ENCODE results near the gene SERINC2.
"Not testable (repeated sequence)": the region's sequence is repeated elsewhere in the genome, so short reads cannot be mapped to it uniquely, and the experiment has no call there.

SERINC2 gene

DNA sequence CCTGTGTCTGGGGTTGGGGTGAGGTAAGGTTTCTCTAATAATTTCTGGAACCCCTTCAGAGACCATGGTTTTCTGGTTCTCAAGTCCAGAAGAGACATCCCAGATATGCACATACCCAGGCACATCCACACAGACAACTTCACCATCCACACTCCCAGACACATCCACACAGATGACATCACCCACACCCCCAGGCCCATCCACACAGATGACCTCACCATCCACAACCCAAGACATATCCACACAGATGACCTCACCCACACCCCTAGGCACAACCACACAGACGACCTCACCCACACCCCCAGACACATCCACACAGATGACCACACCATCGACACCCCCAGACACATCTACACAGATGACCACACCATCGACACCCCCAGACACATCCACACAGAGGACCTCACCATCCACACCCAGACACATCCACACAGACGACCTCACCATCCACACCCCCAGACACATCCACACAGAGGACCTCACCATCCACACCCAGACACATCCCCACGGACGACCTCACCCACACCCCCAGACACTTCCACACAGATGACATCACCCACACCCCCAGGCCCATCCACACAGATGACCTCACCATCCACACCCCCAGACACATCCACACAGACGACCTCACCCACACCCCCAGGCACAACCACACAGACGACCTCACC, 26.3 kb upstream of the SERINC2 start:
- DNase-seq, result not testable (repeated sequence)

- DNase-seq, result no peak
Measured at GRCh38 chr1:31387612-31388011, 25.4 kb upstream of the SERINC2 start.

- no peak for DNase-seq
Measured at GRCh38 chr1:31389616-31390015, 23.4 kb upstream of the SERINC2 start.

- no peak for DNase-seq
Measured at GRCh38 chr1:31390071-31390470, 22.9 kb upstream of the SERINC2 start.

GRCh38 chr1:31393463-31393862, 19.6 kb upstream of the SERINC2 start:
- no peak for DNase-seq

DNA sequence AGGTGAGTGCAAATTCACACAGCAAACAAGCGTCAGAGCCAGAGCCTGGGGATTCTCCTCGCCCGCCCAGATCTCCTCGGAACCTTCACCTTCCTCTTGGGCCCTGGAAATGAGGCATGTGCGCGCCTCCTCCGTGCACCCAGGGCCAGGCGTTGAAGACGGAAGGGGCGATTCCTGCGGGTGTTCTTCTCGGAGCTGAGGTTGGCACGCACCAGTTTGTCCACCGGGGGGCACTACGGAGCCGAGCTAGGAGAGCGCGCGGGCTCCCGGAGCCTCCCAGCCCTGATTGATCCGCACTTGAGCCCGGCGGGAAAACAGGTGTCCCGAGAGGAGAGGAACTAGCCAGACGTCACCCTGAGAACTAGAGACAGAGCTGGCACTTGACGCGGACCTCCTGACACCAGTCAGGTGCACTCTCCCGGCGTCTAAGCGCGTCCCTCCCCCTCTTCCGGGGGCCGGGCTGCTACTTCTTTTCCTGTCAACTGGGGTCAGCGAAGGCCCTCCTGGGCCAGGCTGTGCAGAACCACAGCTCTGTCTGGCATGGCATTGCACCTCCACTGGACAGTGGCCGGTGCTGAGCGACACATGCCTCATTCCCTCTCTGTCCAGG, 18.3 kb upstream of the SERINC2 start:
- DNase-seq, result no peak

DNA sequence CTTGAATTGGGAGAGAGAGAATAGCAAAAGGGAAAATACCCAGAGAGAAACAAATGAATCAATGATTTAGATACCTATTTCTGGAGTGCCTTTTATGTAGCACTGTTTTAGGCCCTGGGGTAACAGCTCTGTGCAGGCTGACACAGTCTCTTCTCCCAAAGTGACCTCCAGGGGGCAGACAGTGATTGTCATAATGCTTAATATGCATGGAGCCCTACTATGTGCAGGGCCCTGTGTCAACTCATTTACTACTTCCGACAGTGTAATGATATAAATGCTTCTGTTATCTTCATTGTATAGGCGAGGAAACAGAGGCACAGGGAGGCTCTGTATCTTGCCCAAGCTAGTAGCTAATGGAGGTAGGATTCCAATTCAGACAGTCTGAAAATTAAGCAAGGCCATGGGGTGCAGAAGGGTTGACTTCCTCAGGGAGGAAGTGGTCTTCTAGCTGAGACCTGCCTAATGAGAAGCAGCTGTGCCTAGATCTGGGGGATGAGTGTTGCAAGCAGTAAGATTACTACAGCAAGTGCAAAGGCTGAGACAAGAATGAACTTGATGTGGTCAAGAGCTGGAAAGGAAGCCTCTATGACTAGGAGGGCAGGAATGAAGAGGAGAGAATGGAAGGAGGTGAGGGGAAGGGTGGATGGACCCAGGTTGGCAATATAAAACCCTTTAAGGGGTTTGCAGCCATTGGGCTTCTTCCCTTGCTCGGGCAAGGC, 16.2 kb upstream of the SERINC2 start:
- DNase-seq, result peak; percentile 82

DNA sequence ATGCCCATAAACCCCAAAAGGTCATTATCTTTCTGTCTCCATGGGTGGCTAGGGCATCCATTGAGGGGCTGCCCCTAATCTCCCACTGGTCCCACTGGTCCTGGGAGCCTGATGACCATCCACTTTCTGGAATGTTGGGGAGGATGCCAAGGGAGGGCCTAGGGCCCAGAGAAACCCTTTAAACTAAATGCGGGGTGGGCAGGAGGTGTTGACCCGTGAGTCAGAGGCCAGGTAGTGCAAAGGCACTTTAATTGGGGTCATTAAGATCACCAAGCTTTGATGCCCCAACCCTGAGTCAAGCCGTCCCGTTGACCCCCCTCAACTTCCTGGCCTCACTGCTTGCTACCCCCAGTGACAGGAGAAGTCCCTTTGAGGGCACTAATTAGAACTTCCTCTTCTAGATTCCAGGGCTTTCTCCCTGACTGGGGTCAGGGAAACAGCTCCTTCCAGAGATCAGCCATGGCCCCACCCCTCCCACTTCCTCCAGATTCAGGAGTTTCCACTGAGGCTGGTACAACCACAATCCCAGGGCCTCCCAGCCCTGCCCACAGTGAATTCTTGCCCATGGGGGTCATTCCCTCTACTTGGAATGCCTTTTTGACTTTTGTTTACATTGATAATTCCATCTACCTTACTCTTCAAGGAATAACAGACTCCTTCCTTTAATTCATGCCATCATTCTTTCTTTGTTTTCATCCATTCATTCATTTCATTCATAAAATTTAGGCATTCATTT, 15.5 kb upstream of the SERINC2 start:
- DNase-seq, result no peak

- no peak for DNase-seq
Measured at GRCh38 chr1:31398246-31398645, 14.8 kb upstream of the SERINC2 start.

DNA sequence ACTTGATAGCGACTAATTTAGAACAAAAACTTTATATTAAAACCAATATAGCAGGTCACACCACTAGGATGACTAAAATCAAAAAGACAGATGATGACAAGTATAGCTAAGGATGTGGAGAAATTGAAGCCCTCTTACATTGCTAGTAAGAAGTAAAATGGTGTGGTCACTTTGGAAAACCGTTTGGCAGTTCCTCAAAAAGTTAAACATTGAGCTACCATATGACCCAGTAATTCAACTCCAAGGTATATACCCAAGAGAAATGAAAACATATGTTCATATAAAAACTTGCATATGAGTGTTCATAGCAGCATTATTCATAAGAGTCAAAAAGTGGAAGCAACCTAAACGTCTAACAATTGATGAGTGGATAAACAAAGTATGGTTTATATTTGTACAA, 13.0 kb upstream of the SERINC2 start:
- DNase-seq, result no peak

GRCh38 chr1:31400393-31400792, 12.6 kb upstream of the SERINC2 start:
- peak; percentile 79 for DNase-seq

- DNase-seq, result no peak
Measured at GRCh38 chr1:31401241-31401640, 11.8 kb upstream of the SERINC2 start.

DNA sequence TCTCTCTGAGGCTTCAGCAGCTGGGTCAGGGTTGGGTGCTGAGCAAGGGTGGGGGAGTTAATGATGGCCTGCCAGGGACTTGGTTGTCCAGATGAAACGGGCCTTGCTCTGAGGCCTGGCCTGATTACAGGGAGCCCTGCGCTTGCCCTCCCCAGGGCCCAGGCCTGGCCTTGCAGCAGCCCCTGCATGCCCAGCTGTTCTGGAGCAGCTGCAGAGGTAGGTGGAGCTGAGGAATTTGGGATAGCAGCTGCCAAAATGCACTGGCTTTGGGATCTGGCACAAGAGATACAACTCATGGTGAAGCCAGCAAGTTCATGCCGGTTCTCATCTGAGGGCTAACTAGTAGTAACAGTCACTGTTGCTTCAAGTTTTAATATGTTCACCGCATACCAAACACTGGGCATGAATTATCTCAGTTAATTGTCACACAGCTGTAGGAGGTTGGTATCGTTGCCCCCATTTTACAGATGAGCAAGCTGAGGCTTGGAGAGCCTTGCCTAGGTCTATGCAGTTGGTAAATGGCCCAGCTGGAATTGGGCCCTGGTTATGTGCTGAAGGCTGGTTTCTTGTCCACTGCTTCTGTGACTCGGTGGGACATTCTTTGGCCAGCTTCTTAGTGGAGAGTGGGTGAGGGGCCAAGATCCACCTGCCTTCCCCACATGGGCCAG, 7.3 kb upstream of the SERINC2 start:
- no peak for DNase-seq

GRCh38 chr1:31407029-31407626, 5.9 kb upstream of the SERINC2 start:
- DNase-seq, result no peak

- no peak for DNase-seq
Measured at GRCh38 chr1:31408788-31409318, 4.2 kb upstream of the SERINC2 start.

DNA sequence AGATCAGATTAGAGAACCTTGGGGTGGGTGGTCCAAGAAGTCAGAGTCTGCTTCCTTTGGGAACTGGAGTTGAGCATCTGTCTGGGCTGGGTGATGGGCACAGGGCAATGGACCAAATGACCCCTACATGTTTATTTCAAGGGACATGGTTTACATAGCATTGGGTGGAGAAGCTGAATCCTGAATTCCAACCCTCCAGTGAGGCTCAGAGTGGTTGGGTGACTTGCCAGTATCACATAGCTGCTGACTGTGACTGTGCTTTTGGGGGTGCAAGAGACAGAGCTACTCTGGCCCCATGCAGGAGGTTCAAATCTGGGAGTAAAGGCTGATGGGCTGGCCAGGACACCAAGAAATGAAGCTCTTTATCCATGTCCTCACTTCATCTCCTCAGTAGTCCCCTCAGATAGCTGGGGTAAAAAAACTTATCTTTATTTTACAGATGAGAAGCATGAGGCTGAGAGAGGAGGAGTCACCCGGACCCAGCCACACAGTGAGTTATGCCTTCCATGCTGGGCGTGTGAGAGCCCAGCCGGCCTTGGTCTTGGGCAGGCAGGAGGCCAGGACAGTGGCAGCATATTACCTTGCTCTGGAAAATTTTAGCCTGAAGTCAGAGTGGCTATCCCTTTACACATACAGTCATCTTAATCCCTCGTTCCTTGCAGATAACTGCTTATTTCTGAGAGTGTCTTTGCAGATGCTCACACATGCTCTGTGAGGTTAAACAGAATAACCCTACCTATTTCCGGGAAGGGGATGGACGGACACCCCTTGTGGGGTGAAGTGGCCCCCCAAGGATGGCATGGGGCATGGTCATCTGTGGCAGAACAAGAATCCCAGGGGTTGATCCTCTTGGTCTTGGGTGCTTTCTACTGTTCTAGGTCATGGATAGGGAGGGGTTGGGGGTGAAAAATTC, 2.8 kb upstream of the SERINC2 start:
- no peak for DNase-seq

GRCh38 chr1:31410871-31411270, 2.1 kb upstream of the SERINC2 start:
- no peak for DNase-seq

- no peak for DNase-seq
Measured at GRCh38 chr1:31412205-31412604, 808 bp upstream of the SERINC2 start.

DNA sequence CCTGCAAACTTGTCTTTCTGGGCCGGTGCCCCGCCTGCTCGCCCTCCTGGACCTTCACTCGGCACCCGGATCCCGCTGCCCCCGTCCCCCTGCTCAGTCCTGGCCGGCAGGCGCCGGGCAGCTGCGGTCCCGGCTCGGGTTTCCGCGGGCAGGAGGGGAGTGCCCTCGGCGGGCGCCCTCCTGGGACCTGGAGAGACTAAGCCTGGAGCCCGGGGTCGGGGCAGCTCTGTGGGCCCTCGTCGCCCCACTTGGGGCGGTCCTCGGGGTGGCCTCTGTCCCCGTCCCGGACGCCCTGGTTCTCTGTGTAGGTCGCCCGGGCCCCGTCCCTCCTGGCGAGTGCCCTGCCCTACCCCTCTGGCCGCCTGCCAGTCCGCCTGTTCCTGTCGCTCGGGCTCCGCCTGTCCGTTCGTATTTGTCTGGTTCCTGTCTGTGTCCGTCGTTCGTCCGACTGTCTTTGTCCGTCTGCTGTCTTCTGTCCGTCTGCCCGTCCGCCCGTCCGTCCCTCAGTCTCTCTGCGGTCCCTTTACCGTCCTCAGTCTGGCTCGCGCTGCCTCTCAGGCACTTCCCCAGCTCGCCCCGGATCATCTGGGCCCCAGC, 490 bp downstream of the SERINC2 start:
- no peak for DNase-seq

GRCh38 chr1:31414980-31415370, 2.0 kb downstream of the SERINC2 start:
- DNase-seq, result no peak

- DNase-seq, result no peak
Measured at GRCh38 chr1:31415658-31416057, 2.6 kb downstream of the SERINC2 start.

Measured in SIG-M5 (cell line).